H9 (cell line): ENCODE results near the gene CSF1. TPM values are rescaled to one million over a fixed set of nuclear protein-coding genes. Genes with fewer than 3 reads are reported as not detected.

ENCODE experiments used
- DNase-seq: peaks from one replicate; pipeline ENCODE4 v3.0.0-alpha.2; 2017
- H2AFZ ChIP-seq: one replicate; pipeline ENCODE4 v1.6.1; 2013; ENCODE audit warnings: mild to moderate bottlenecking, low read length, control low read depth, moderate library complexity
- H2AK5ac ChIP-seq: 2 replicates; pipeline ENCODE4 v1.6.1; 2013; ENCODE audit warnings: low read length, control low read depth, mixed read lengths; ENCODE audit not compliant: insufficient read length
- H2BK120ac ChIP-seq: one replicate; pipeline ENCODE4 v1.6.1; 2013; ENCODE audit warnings: low read depth, mild to moderate bottlenecking, low read length, control low read depth, inconsistent platforms; ENCODE audit not compliant: poor library complexity, severe bottlenecking
- H2BK12ac ChIP-seq: 2 replicates; pipeline ENCODE4 v1.6.1; 2013; ENCODE audit warnings: low read length, control low read depth, mixed read lengths, low read depth; ENCODE audit not compliant: insufficient read length
- H2BK15ac ChIP-seq: 2 replicates; pipeline ENCODE4 v1.6.1; 2013; ENCODE audit warnings: low read depth, low read length, control low read depth
- H2BK20ac ChIP-seq: one replicate; pipeline ENCODE4 v1.6.1; 2013; ENCODE audit warnings: low read depth, mild to moderate bottlenecking, low read length, control low read depth, inconsistent platforms; ENCODE audit not compliant: poor library complexity, severe bottlenecking
- H2BK5ac ChIP-seq: 2 replicates; pipeline ENCODE4 v1.6.1; 2013; ENCODE audit warnings: low read length, control low read depth, mixed read lengths; ENCODE audit not compliant: insufficient read length
- H3K14ac ChIP-seq: 2 replicates; pipeline ENCODE4 v1.6.1; 2013; ENCODE audit warnings: low read length, control low read depth; ENCODE audit not compliant: insufficient read depth
- H3K18ac ChIP-seq: 2 replicates; pipeline ENCODE4 v1.6.1; 2013; ENCODE audit warnings: low read depth, mild to moderate bottlenecking, mixed read lengths, low read length, control low read depth; ENCODE audit not compliant: insufficient read length
- H3K23ac ChIP-seq: 2 replicates; pipeline ENCODE4 v1.6.1; 2013; ENCODE audit warnings: low read length, control low read depth, mixed read lengths, low read depth; ENCODE audit not compliant: insufficient read length
- H3K23me2 ChIP-seq: 2 replicates; pipeline ENCODE4 v1.6.1; 2013; ENCODE audit warnings: low read depth, mild to moderate bottlenecking, mixed read lengths, low read length, control low read depth; ENCODE audit not compliant: insufficient read length, poor library complexity, severe bottlenecking
- H3K27ac ChIP-seq: 2 replicates; pipeline ENCODE4 v1.5.1; 2013; ENCODE audit warnings: low read length, control low read depth, mixed read lengths, low read depth; ENCODE audit not compliant: insufficient read length
- H3K27me3 ChIP-seq: 2 replicates; pipeline ENCODE4 v1.6.1; 2013; ENCODE audit warnings: low read length, control low read depth, inconsistent platforms; ENCODE audit not compliant: insufficient read depth
- H3K4ac ChIP-seq: 2 replicates; pipeline ENCODE4 v1.6.1; 2013; ENCODE audit warnings: low read depth, mild to moderate bottlenecking, control low read depth, inconsistent platforms, low read length, moderate library complexity
- H3K4me1 ChIP-seq: 2 replicates; pipeline ENCODE4 v1.6.1; 2013; ENCODE audit warnings: low read length, control low read depth, inconsistent platforms; ENCODE audit not compliant: insufficient read depth
- H3K4me2 ChIP-seq: 2 replicates; pipeline ENCODE4 v1.6.1; 2013; ENCODE audit warnings: low read length, control low read depth, mixed read lengths; ENCODE audit not compliant: insufficient read length, insufficient read depth
- H3K56ac ChIP-seq: 2 replicates; pipeline ENCODE4 v1.6.1; 2013; ENCODE audit warnings: low read depth, mild to moderate bottlenecking, mixed read lengths, low read length, control low read depth; ENCODE audit not compliant: insufficient read length
- H3K79me1 ChIP-seq: 2 replicates; pipeline ENCODE4 v1.6.1; 2013; ENCODE audit warnings: low read depth, mild to moderate bottlenecking, moderate library complexity, low read length, control low read depth, inconsistent platforms; ENCODE audit not compliant: insufficient read depth, poor library complexity, severe bottlenecking
- H3K79me2 ChIP-seq: 2 replicates; pipeline ENCODE4 v1.6.1; 2013; ENCODE audit warnings: low read length, control low read depth, inconsistent platforms; ENCODE audit not compliant: insufficient read depth
- H3K9ac ChIP-seq: 2 replicates; pipeline ENCODE4 v1.6.1; 2013; ENCODE audit warnings: low read length, control low read depth, mixed read lengths; ENCODE audit not compliant: insufficient read length; ENCODE audit errors: extremely low read depth
- H3K9me3 ChIP-seq: one replicate; pipeline ENCODE4 v1.6.1; 2013; ENCODE audit warnings: low read depth, low read length, inconsistent platforms; ENCODE audit not compliant: control insufficient read depth
- H3T11ph ChIP-seq: one replicate; pipeline ENCODE4 v1.6.1; 2013; ENCODE audit warnings: mild to moderate bottlenecking, low read length, control low read depth, inconsistent platforms
- H4K20me1 ChIP-seq: one replicate; pipeline ENCODE4 v1.6.1; 2013; ENCODE audit not compliant: control insufficient read depth, insufficient read length, insufficient read depth
- H4K5ac ChIP-seq: 2 replicates; pipeline ENCODE4 v1.6.1; 2013; ENCODE audit warnings: low read depth, mild to moderate bottlenecking, mixed read lengths, low read length, control low read depth; ENCODE audit not compliant: insufficient read length
- H4K8ac ChIP-seq: replicated peaks from 2 replicates; pipeline ENCODE4 v1.6.1; 2013; ENCODE audit warnings: low read length, control low read depth, mixed read lengths, low read depth; ENCODE audit not compliant: insufficient read length
- H4K91ac ChIP-seq: 2 replicates; pipeline ENCODE4 v1.6.1; 2013; ENCODE audit warnings: low read depth, mild to moderate bottlenecking, moderate library complexity, mixed read lengths, low read length, control low read depth; ENCODE audit not compliant: insufficient read length
- H3K27ac Mint-ChIP-seq, 3 experiments: 2 replicates in 2 of 3; 3 replicates in 1 of 3; pipeline ENCODE4 v1.8.0; 2020 to 2021; ENCODE audit warnings: mixed read lengths in 3 of 3, mild to moderate bottlenecking in 1 of 3, moderate library complexity in 1 of 3
- H3K27me3 Mint-ChIP-seq: 2 replicates; pipeline ENCODE4 v1.8.0; 2021; ENCODE audit warnings: low read depth, mild to moderate bottlenecking, moderate library complexity, mixed read lengths
- H3K36me3 Mint-ChIP-seq, 3 experiments: 2 replicates in 2 of 3; 3 replicates in 1 of 3; pipeline ENCODE4 v1.8.0; 2020 to 2021; ENCODE audit warnings: low read depth in 3 of 3, mixed read lengths in 3 of 3; ENCODE audit not compliant: insufficient read depth in 1 of 3
- H3K4me1 Mint-ChIP-seq, 2 experiments: 2 replicates each; pipeline ENCODE4 v1.8.0; 2020; ENCODE audit warnings: mixed read lengths in 2 of 2
- H3K4me3 Mint-ChIP-seq, 2 experiments: 2 replicates in 1 of 2; 3 replicates in 1 of 2; pipeline ENCODE4 v1.8.0; 2020 to 2021; ENCODE audit warnings: mild to moderate bottlenecking in 2 of 2, mixed read lengths in 2 of 2, moderate library complexity in 1 of 2
- H3K9me3 Mint-ChIP-seq, 2 experiments: 2 replicates in 1 of 2; 3 replicates in 1 of 2; pipeline ENCODE4 v1.8.0; 2020; ENCODE audit warnings: mild to moderate bottlenecking in 2 of 2, mixed read lengths in 2 of 2, moderate library complexity in 1 of 2
- CTCF ChIP-seq: fragments of 200-600 bp; sonication (generic); conservative IDR thresholded peaks from 3 replicates; pipeline ENCODE4 v1.8.0; 2021; ENCODE audit warnings: antibody characterized with exemption, mild to moderate bottlenecking
- WGBS: extraction: QIAGEN DNeasy Blood & Tissue Kit; methylation state at CpG from one replicate; pipeline ENCODE4 v1.1.7; 2013; ENCODE audit warnings: missing lambda C conversion rate, low lambda C conversion rate, mixed read lengths; ENCODE audit not compliant: insufficient read length; ENCODE audit errors: extremely low coverage; 5-methylcytosine and 5-hydroxymethylcytosine counted together
- total RNA-seq: library from RNA; stranded (reverse); gene quantifications from 2 replicates; pipeline ENCODE4 v1.2.1, GENCODE V29; 2021

Gene CSF1
- total RNA-seq, 1 experiment from 2014 or later = 2.3 TPM

DNA sequence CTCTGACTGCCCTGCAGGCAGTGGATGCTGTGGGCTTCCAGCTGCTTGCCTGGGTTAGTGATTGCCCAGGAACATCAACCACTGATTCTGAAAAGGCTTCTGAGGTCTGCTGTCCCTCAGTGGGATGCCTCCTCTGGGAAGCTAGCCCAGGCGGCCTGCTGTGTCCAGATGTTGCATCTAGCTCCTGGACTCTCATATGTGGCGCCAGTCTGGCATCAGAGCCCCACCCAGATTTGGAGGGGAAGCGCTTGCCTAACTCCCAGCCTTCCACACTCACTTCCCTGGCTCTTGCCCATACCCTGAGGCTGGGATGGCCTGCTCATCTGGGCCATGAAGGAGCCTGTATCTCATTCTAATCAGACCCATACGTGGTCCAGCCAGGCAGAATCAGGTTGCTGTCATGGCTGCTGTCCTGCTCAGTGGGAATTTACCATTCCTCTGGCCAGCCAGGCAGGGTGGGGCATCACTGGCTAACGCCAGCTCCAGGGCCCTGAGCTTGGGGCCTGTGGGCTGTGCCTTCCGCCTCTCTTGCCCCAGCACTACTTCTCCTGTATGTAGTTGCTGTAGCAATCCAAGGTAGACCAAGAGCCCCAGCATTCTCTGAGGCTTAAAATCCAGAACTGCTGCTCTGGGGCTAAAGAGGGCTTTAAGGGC is 4.1 kb downstream of the CSF1 start:
- Histone ChIP-seq H4K5ac (no peak overlapping the region), H3T11ph (no peak overlapping the region), H2BK5ac (no peak overlapping the region), H3K9ac (no peak overlapping the region), H2BK12ac (no peak overlapping the region), H3K23me2 (peaks cover 13% of the 10 kb centered on the region), H2AFZ (no peak overlapping the region), H3K79me2 (no peaks in the 10 kb centered on the region), H3K18ac (no peak overlapping the region), H2BK15ac (no peak overlapping the region), H3K27ac (no peak overlapping the region), H4K8ac (no peak overlapping the region), H3K79me1 (no peaks in the 10 kb centered on the region), H3K23ac (no peak overlapping the region), H3K9me3 (no peaks in the 10 kb centered on the region), H3K4me2 (no peak overlapping the region), H3K4ac (no peak overlapping the region), H3K4me1 (no peaks in the 10 kb centered on the region), H3K56ac (no peak overlapping the region), H2AK5ac (no peak overlapping the region), H4K20me1 (no peaks in the 10 kb centered on the region), H3K27me3 (peaks cover 6% of the 10 kb centered on the region; the same call in 1 of the 2 replicates), H3K14ac (no peak overlapping the region), H4K91ac (no peak overlapping the region), H2BK20ac (no peak overlapping the region), H2BK120ac (no peak overlapping the region)
- peaks cover 7 to 18% (median 18%) of the 10 kb centered on the region in 3 experiments; a peak in 5 of 7 replicates for H3K36me3 Mint-ChIP-seq
- H3K27ac Mint-ChIP-seq = no peak overlapping the region
- H3K4me1 Mint-ChIP-seq = peaks cover 19 to 32% of the 10 kb centered on the region in 2 experiments
- no peaks in the 10 kb centered on the region for H3K9me3 Mint-ChIP-seq
- TF ChIP-seq CTCF = no peak
- H3K27me3 Mint-ChIP-seq = peaks cover 37% of the 10 kb centered on the region
- WGBS = no CpG with 5 or more reads among the region's 6 CpGs
- no peak for DNase-seq
- H3K4me3 Mint-ChIP-seq = no peak overlapping the region
